ENCODE data around the gene CYRIA. TPM values are rescaled to one million over a fixed set of nuclear protein-coding genes. Genes with fewer than 3 reads are reported as not detected.

CYRIA gene
- 0.06 to 0.30 TPM (median 0.14 TPM) in 5 replicates for total RNA-seq (2022; extraction: Qiagen RNA extraction)

GRCh38 chr2:16665748-16666448 lies at the start of gene CYRIA:
Gene CYRIA, minus strand, starts transcription at chr2:16665834. Its CDS starts 77,715 bp downstream, at chr2:16588119.

Measured in A549 treated with CORT108297 at 1 μM for 4 hours (cell line).